Lung (tissue), 12 donors: ENCODE results near the gene PRSS33. TPM values are rescaled to one million over a fixed set of nuclear protein-coding genes. Genes with fewer than 3 reads are reported as not detected.

Experiments used
- ATAC-seq: fragments of 200-7000 bp; cut with Tn5 transposase; one replicate; pipeline ENCODE4 v1.9.1; 2020; ENCODE audit warnings: moderate number of reproducible peaks; ENCODE audit not compliant: insufficient read depth, low FRiP score
- DNase-seq, 3 donors: peaks; one replicate each; pipeline ENCODE4 v3.0.0-alpha.2; 2013 to 2017
- H3K27ac ChIP-seq, 2 donors: one replicate each; pipeline ENCODE4 v1.5.1; 2013; ENCODE audit warnings: mild to moderate bottlenecking in 2 of 2, moderate library complexity in 2 of 2, control low read depth in 1 of 2, inconsistent platforms in 1 of 2, low read depth in 1 of 2, low read length in 1 of 2
- H3K27me3 ChIP-seq, 3 donors: one replicate each; pipeline ENCODE4 v1.5.1; 2013; ENCODE audit warnings: low read length in 2 of 3; ENCODE audit not compliant: control insufficient read depth in 3 of 3, insufficient read depth in 3 of 3
- H3K36me3 ChIP-seq, 4 donors: one replicate each; pipeline ENCODE4 v1.5.1; 2013; ENCODE audit warnings: low read length in 4 of 4, mild to moderate bottlenecking in 1 of 4, moderate library complexity in 1 of 4; ENCODE audit not compliant: control insufficient read depth in 4 of 4, insufficient read depth in 4 of 4
- H3K4me1 ChIP-seq, 5 donors: one replicate each; pipeline ENCODE4 v1.5.1; 2013; ENCODE audit warnings: low read length in 5 of 5, mild to moderate bottlenecking in 2 of 5, moderate library complexity in 1 of 5; ENCODE audit not compliant: control insufficient read depth in 5 of 5, insufficient read depth in 5 of 5
- H3K4me3 ChIP-seq: one replicate; pipeline ENCODE4 v1.5.1; 2013; ENCODE audit warnings: mild to moderate bottlenecking, control low read depth, moderate library complexity
- H3K9ac ChIP-seq, 2 donors: one replicate each; pipeline ENCODE4 v1.5.1; 2013; ENCODE audit warnings: low read length in 2 of 2, control low read depth in 1 of 2; ENCODE audit not compliant: insufficient read depth in 1 of 2
- H3K9me3 ChIP-seq, 4 donors: one replicate each; pipeline ENCODE4 v1.5.1; 2013; ENCODE audit warnings: low read length in 3 of 4, mild to moderate bottlenecking in 1 of 4, moderate library complexity in 1 of 4; ENCODE audit not compliant: control insufficient read depth in 4 of 4, insufficient read depth in 3 of 4
- WGBS, 2 donors: extraction: QIAGEN DNeasy Blood & Tissue Kit; methylation state at CpG; one replicate each; pipeline ENCODE4 v1.1.7; 2013; 5-methylcytosine and 5-hydroxymethylcytosine counted together
- polyA plus RNA-seq, 2 donors: library from polyadenylated mRNA; stranded (reverse); fragments of 200-250 nt; gene quantifications; one replicate each; pipeline ENCODE4 v1.2.1, GENCODE V29; 2013
- total RNA-seq, 2 donors: library from RNA; depleted of rRNA in 1 of 2; stranded (reverse); fragments of >200 nt in 1 of 2; gene quantifications; one replicate each; pipeline ENCODE4 v1.2.1, GENCODE V29; 2014 to 2021
- TF ChIP-seq, protein P1 (sequence below): IDR thresholded peaks from 2 replicates; pipeline ENCODE4 v1.5.1; 2012; ENCODE audit warnings: mild to moderate bottlenecking; ENCODE audit errors: control extremely low read depth, extremely low read depth
- donor health status: control.
- donor health status: control.
- donor health status: Bipolar disorder and iron deficiency.
- donor health status: healthy.
- donor health status: DM: yes; HTN: yes; CAD: no.

Gene PRSS33
- total and polyA plus RNA-seq, 4 donors, result 0.08 to 0.12 TPM; not detected in 2

DNA sequence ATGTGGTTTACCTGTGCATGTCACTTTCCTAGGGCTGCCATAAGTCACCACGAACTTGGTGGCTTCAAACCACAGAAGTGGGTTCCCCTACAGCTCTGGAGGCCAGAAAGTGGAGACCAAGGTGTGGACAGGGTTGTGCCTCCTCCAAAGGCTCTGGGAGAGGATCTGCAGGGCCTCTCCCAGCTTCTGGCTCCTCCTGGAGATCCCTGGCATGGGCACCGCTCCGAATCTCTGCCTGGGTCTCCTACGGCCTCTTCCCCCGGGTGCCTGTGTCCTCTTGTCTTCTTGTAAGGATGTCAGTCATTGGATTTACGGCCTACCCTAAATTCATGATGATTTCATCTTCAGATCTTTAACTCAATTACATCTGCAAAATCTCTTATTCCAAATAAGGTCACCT is 37.4 kb downstream of the PRSS33 start:
- H3K4me1 ChIP-seq, result peaks cover 3 to 16% (median 7%) of the 10 kb centered on the region in 5 donors
- no peak for ATAC-seq
- no peaks in the 10 kb centered on the region for H3K36me3 ChIP-seq
- no peak overlapping the region for H3K4me3 ChIP-seq
- no peaks in the 10 kb centered on the region for H3K27me3 ChIP-seq
- H3K27ac ChIP-seq, result no peak overlapping the region
- H3K9me3 ChIP-seq, result peaks cover 0 to 2% (median 0%) of the 10 kb centered on the region in 4 donors
- DNase-seq, result no peak
- no peak overlapping the region for H3K9ac ChIP-seq
- 91 to 93% methylated on average over 6 of the region's 6 CpGs for WGBS, 2 donors
- TF ChIP-seq, protein P1, sequence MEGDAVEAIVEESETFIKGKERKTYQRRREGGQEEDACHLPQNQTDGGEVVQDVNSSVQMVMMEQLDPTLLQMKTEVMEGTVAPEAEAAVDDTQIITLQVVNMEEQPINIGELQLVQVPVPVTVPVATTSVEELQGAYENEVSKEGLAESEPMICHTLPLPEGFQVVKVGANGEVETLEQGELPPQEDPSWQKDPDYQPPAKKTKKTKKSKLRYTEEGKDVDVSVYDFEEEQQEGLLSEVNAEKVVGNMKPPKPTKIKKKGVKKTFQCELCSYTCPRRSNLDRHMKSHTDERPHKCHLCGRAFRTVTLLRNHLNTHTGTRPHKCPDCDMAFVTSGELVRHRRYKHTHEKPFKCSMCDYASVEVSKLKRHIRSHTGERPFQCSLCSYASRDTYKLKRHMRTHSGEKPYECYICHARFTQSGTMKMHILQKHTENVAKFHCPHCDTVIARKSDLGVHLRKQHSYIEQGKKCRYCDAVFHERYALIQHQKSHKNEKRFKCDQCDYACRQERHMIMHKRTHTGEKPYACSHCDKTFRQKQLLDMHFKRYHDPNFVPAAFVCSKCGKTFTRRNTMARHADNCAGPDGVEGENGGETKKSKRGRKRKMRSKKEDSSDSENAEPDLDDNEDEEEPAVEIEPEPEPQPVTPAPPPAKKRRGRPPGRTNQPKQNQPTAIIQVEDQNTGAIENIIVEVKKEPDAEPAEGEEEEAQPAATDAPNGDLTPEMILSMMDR, result no peak

DNA sequence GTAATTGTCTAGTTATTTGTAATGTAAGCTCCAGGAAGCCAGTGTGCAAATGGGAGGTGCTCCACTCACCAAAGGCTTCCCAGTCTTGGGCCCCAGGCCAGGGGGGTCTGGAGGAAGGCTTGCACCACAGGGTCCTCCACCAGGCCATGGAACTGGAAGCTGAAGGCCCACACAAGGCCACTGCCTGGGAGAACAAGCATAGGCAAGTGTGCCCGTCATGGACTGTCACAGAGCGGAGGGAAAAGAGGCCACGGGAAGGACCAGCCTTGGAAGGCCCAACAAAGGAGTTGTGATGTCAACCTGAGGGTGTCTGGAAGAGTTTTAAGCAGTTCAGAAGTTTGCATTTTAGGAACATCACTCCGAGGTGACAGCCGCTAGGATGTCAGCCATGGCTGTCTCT is 37.9 kb downstream of the PRSS33 start:
- peaks cover 0 to 11% (median 4%) of the 10 kb centered on the region in 5 donors for H3K4me1 ChIP-seq
- WGBS, 2 donors, result 93 to 96% methylated on average over 5 of the region's 5 CpGs
- ATAC-seq (no peak), DNase-seq (no peak)
- TF ChIP-seq, protein P1, result no peak
- H3K36me3 ChIP-seq, result no peaks in the 10 kb centered on the region
- no peak overlapping the region for H3K9ac ChIP-seq
- no peaks in the 10 kb centered on the region for H3K27me3 ChIP-seq
- no peak overlapping the region for H3K27ac ChIP-seq
- no peak overlapping the region for H3K4me3 ChIP-seq
- peaks cover 0 to 2% (median 0%) of the 10 kb centered on the region in 4 donors for H3K9me3 ChIP-seq

DNA sequence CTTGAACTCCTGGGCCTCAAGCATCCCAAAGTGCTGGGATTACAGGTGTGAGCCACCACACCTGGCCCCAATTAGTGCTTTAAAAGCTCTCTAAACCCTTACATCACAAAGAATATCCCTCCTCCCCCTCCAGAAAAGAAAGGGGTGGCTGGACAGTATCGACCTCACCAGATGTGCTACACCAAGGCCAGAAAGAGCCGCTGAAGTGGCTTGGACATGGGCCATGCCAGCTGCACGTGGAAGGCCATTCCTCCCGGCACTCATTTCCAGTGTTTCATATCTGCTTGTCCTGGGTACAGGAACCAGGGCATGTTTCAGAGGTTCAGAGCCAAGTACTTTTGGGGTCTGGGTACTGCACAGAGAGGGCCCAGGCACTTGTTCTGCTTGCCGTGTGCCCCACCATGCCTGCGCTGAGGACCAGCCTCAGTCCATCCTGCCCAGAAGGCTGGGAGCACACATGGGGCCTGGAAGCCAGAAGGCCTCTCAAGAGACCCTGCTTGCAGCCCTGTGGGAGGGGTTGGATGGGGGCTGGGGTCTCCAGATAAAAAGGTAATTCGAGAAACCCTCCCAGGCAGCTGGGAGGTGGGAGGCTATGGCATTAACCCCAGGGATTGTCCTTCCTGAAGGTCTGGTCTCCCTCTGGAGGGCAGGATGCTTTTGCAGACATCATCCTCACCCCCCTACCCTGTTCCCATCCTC is 38.5 kb downstream of the PRSS33 start:
- H3K4me1 ChIP-seq, result peaks cover 0 to 6% (median 4%) of the 10 kb centered on the region in 5 donors
- no peak overlapping the region for H3K27ac ChIP-seq
- TF ChIP-seq, protein P1, result no peak
- no peak overlapping the region for H3K9ac ChIP-seq
- DNase-seq (no peak), ATAC-seq (no peak)
- no peaks in the 10 kb centered on the region for H3K27me3 ChIP-seq
- 88 to 94% methylated on average over 7 of the region's 7 CpGs for WGBS, 2 donors
- no peak overlapping the region for H3K4me3 ChIP-seq
- H3K9me3 ChIP-seq, result peaks cover 0 to 2% (median 0%) of the 10 kb centered on the region in 4 donors
- H3K36me3 ChIP-seq, result no peaks in the 10 kb centered on the region
